Gastrocnemius medialis (tissue), 4 donors: Measurements from ENCODE around the gene INPP5J.

Source experiments
- POLR2A ChIP-seq, 2 donors: fragments of 450-650 bp; IDR thresholded peaks; one replicate each; pipeline ENCODE4 v1.6.1; 2017; ENCODE audit warnings: antibody characterized with exemption in 2 of 2, mild to moderate bottlenecking in 2 of 2, moderate library complexity in 2 of 2
- TF ChIP-seq, protein P1 (sequence below), 5 experiments: fragments of 450-650 bp in 3 of 5; fragments of 200-600 bp in 2 of 5; sonication (generic) in 2 of 5; IDR thresholded peaks in 4 of 5; conservative IDR thresholded peaks in 1 of 5; 1 replicate in 4 of 5; 2 replicates in 1 of 5; pipeline ENCODE4 v1.5.1; 2016 to 2019; ENCODE audit warnings: antibody characterized with exemption in 5 of 5, mild to moderate bottlenecking in 3 of 5, moderate library complexity in 3 of 5

DNA sequence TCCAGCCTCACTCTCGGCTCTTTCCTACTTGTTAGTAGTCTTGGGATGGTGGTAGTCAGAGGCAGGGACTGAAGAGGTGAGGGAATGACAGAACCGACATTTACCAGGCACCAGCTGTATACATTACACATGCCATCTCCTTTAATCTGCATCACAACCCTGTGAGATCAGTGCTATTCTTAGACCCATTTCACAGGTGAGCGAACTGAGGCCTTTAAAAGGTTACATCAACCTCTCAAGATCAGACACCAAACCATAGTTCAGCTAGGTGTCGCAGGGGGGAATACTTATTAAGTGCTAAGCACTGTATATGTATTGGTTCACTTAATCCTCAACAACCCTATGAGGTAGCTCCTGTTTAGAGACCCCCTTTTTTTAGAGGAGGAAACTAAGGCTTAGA is 11.9 kb downstream of the INPP5J start:
- TF ChIP-seq, protein P1, sequence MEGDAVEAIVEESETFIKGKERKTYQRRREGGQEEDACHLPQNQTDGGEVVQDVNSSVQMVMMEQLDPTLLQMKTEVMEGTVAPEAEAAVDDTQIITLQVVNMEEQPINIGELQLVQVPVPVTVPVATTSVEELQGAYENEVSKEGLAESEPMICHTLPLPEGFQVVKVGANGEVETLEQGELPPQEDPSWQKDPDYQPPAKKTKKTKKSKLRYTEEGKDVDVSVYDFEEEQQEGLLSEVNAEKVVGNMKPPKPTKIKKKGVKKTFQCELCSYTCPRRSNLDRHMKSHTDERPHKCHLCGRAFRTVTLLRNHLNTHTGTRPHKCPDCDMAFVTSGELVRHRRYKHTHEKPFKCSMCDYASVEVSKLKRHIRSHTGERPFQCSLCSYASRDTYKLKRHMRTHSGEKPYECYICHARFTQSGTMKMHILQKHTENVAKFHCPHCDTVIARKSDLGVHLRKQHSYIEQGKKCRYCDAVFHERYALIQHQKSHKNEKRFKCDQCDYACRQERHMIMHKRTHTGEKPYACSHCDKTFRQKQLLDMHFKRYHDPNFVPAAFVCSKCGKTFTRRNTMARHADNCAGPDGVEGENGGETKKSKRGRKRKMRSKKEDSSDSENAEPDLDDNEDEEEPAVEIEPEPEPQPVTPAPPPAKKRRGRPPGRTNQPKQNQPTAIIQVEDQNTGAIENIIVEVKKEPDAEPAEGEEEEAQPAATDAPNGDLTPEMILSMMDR (IDR thresholded peaks at IDR 0.05 in 4 of 5, conservative IDR thresholded peaks at IDR 0.05 in 1 of 5), result no peak
- TF ChIP-seq POLR2A (IDR thresholded peaks at IDR 0.05), result no peak
